BE2C (cell line): ENCODE data around the gene CACNA2D3.

Experiments
- DNase-seq: peaks from one replicate; pipeline ENCODE4 v3.0.0-alpha.2; 2020
- H3K27me3 ChIP-seq: fragments of 250-450 bp; sonication (Bioruptor Pico); 2 replicates; pipeline ENCODE4 v1.5.1; 2020; ENCODE audit warnings: mild to moderate bottlenecking
- H3K36me3 ChIP-seq: fragments of 250-450 bp; sonication (Bioruptor Pico); 2 replicates; pipeline ENCODE4 v1.5.1; 2020; ENCODE audit warnings: mild to moderate bottlenecking
- H3K4me1 ChIP-seq: fragments of 250-450 bp; sonication (Bioruptor Pico); 2 replicates; pipeline ENCODE4 v1.5.1; 2020
- H3K4me3 ChIP-seq: 2 replicates; pipeline ENCODE4 v1.5.1; 2011; ENCODE audit warnings: low read depth, low read length
- H3K9me3 ChIP-seq: fragments of 250-450 bp; sonication (Bioruptor Pico); 2 replicates; pipeline ENCODE4 v1.5.1; 2020
- TF ChIP-seq, protein P1 (sequence below): IDR thresholded peaks from 2 replicates; pipeline ENCODE4 v1.5.1; 2012; ENCODE audit warnings: mild to moderate bottlenecking, low read depth, low read length

Gene CACNA2D3

DNA sequence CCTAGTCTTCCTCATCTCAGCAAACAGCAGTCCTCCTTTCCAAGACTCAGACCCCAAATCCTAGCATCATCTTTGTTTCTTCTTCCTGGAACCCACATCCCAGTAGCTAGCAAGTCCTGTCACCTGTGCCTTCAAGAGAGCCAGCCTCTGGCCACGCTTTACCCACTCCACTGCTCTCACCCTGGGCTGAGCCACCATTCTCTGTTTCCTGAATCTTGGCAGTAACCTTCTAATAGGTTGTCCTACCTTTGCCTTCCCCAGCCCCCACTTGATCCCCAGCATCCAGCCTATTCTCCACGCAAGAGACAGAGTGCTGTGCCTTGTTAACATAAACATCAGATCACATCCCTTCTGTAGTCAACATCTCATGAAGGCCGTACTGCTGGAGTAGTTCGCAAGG lies 482.1 kb downstream of the CACNA2D3 start:
- no peaks in the 10 kb centered on the region for H3K4me1 ChIP-seq
- no peak for DNase-seq
- H3K36me3 ChIP-seq, result no peaks in the 10 kb centered on the region
- H3K4me3 ChIP-seq, result no peak overlapping the region
- TF ChIP-seq, protein P1, sequence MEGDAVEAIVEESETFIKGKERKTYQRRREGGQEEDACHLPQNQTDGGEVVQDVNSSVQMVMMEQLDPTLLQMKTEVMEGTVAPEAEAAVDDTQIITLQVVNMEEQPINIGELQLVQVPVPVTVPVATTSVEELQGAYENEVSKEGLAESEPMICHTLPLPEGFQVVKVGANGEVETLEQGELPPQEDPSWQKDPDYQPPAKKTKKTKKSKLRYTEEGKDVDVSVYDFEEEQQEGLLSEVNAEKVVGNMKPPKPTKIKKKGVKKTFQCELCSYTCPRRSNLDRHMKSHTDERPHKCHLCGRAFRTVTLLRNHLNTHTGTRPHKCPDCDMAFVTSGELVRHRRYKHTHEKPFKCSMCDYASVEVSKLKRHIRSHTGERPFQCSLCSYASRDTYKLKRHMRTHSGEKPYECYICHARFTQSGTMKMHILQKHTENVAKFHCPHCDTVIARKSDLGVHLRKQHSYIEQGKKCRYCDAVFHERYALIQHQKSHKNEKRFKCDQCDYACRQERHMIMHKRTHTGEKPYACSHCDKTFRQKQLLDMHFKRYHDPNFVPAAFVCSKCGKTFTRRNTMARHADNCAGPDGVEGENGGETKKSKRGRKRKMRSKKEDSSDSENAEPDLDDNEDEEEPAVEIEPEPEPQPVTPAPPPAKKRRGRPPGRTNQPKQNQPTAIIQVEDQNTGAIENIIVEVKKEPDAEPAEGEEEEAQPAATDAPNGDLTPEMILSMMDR, result no peak
- no peaks in the 10 kb centered on the region for H3K27me3 ChIP-seq
- no peaks in the 10 kb centered on the region for H3K9me3 ChIP-seq

DNA sequence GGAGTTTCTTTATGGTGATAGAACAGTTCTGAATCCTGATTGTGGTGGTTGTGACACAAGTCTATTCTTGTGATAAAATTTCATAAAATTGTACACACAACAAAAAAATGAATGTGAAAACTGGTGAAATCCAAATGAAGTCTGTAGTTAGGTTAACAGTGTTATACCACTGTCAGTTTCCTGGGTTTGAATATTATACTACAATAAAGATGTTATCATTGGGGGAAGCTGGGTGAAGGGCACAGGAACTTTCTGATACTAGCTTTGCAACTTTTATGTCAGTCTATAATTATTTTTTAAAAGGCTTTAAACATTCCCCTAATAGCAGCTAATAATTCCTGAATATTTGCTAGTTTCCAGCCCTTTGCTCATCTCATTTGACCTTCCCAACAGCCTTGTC lies 485.7 kb downstream of the CACNA2D3 start:
- H3K4me3 ChIP-seq, result no peak overlapping the region
- TF ChIP-seq, protein P1, result no peak
- no peaks in the 10 kb centered on the region for H3K36me3 ChIP-seq
- H3K9me3 ChIP-seq, result no peaks in the 10 kb centered on the region
- H3K4me1 ChIP-seq, result no peaks in the 10 kb centered on the region
- H3K27me3 ChIP-seq, result no peaks in the 10 kb centered on the region
- DNase-seq, result no peak

DNA sequence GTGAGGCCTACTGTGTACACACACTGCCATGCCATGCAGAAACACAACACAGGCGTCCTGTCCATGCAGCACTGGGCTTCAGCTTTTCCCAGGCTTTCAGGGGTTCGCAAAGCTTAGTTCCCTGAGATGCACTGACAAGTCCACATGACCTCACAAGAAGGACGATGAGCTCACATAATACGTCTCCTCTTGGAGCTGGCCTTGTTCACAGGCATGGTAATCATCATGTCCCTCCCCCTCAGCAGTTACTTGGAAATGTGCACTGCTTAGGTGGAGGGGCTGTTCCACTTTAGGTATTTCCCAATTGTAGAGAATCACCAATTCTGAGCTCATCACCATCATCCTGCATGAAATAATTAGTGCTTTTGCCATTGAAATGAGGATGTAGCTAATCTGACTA lies 496.7 kb downstream of the CACNA2D3 start:
- no peak for DNase-seq
- TF ChIP-seq, protein P1, result no peak
- no peaks in the 10 kb centered on the region for H3K27me3 ChIP-seq
- no peaks in the 10 kb centered on the region for H3K36me3 ChIP-seq
- H3K9me3 ChIP-seq, result no peaks in the 10 kb centered on the region
- H3K4me3 ChIP-seq, result no peak overlapping the region
- peaks cover 4% of the 10 kb centered on the region; the same call in 1 of the 2 replicates for H3K4me1 ChIP-seq

DNA sequence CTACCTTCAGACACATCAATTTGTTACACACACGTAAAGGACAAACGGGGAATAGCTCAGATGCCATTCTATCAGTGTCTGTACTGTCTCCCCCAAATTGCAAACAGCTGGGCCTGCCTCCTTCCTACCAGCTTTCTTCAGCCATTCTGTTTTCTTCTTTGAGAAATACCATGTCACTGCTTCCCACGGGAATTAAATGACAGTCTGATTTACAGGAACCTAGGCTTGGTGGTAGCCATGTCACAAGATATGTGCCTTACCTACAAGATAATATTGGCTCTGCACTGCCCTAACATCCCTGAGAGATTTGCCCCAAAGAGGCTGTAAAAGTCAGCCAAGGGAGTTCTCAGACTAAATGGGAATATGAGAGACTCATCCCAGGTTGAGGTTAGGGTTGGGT lies 497.2 kb downstream of the CACNA2D3 start:
- no peaks in the 10 kb centered on the region for H3K27me3 ChIP-seq
- H3K9me3 ChIP-seq, result no peaks in the 10 kb centered on the region
- peaks cover 4% of the 10 kb centered on the region; the same call in 1 of the 2 replicates for H3K4me1 ChIP-seq
- no peaks in the 10 kb centered on the region for H3K36me3 ChIP-seq
- TF ChIP-seq, protein P1, result no peak
- H3K4me3 ChIP-seq, result no peak overlapping the region
- no peak for DNase-seq

DNA sequence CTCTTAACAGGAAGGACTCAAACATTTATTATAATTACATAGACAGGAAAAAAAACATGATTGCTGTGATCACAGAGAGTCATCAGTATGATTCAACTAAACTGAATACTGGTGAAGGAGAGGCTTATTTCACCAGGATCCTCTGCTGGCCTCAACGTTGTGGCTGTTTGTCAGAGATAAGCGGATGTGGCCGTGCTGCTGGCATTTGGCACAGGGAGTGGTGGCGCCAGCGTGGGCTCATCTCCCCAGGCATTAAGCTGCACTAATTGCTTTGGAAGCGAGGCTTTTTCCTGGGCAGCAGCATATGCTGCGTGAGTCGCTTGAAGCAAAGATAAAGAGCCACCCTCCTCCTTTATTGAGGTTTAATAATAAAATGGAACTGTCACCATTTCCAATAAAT lies 498.8 kb downstream of the CACNA2D3 start:
- peak; percentile 68 for DNase-seq
- no peaks in the 10 kb centered on the region for H3K27me3 ChIP-seq
- H3K4me3 ChIP-seq, result peak overlapping the region; percentile 14; the same call in 1 of the 2 replicates
- no peaks in the 10 kb centered on the region for H3K36me3 ChIP-seq
- H3K9me3 ChIP-seq, result no peaks in the 10 kb centered on the region
- peaks cover 4% of the 10 kb centered on the region; the same call in 1 of the 2 replicates for H3K4me1 ChIP-seq
- TF ChIP-seq, protein P1, result no peak

DNA sequence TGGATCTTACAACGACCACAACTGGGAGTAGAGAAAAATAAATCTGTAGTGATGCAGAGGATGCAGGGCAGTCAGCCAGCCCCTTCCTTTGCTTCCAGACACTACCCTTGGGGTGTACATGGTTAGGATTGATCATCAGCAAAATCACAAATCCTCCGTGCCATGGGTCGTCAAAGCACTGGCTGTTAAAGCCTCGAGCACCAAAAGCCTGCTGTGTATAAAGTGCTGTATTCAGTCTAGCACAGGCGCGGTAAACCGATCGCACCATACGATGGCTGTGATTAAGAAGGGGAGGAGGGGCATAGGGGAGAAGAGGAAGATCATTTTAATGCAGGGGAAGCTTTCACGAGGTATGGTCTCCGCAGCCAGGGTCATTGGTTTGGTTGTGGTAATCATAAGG lies 500.3 kb downstream of the CACNA2D3 start:
- H3K36me3 ChIP-seq, result no peaks in the 10 kb centered on the region
- no peaks in the 10 kb centered on the region for H3K9me3 ChIP-seq
- H3K27me3 ChIP-seq, result no peaks in the 10 kb centered on the region
- no peak overlapping the region for H3K4me3 ChIP-seq
- TF ChIP-seq, protein P1, result no peak
- DNase-seq, result no peak
- peaks cover 4% of the 10 kb centered on the region; the same call in 1 of the 2 replicates for H3K4me1 ChIP-seq
